OCI-LY7 (cell line): Measurements from ENCODE around the gene MKS1.

Experiments
- EZH2phosphoT487 ChIP-seq: fragments of 200-600 bp; sonication (generic); IDR thresholded peaks from 2 replicates; pipeline ENCODE4 v1.6.1; 2018; ENCODE audit warnings: low read depth, borderline replicate concordance, mild to moderate bottlenecking, mixed run types, antibody characterized with exemption, low read length, moderate library complexity, mixed read lengths
- TF ChIP-seq, protein P1 (sequence below): fragments of 200-600 bp; sonication (generic); conservative IDR thresholded peaks from 2 replicates; pipeline ENCODE4 v1.5.1; 2014; ENCODE audit warnings: mild to moderate bottlenecking, antibody characterized with exemption, low read length, moderate library complexity, mixed read lengths

GRCh38 chr17:58246781-58247180 is 27.7 kb upstream of the MKS1 start:
- TF ChIP-seq, protein P1, sequence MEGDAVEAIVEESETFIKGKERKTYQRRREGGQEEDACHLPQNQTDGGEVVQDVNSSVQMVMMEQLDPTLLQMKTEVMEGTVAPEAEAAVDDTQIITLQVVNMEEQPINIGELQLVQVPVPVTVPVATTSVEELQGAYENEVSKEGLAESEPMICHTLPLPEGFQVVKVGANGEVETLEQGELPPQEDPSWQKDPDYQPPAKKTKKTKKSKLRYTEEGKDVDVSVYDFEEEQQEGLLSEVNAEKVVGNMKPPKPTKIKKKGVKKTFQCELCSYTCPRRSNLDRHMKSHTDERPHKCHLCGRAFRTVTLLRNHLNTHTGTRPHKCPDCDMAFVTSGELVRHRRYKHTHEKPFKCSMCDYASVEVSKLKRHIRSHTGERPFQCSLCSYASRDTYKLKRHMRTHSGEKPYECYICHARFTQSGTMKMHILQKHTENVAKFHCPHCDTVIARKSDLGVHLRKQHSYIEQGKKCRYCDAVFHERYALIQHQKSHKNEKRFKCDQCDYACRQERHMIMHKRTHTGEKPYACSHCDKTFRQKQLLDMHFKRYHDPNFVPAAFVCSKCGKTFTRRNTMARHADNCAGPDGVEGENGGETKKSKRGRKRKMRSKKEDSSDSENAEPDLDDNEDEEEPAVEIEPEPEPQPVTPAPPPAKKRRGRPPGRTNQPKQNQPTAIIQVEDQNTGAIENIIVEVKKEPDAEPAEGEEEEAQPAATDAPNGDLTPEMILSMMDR: no peak
- TF ChIP-seq EZH2phosphoT487: no peak
